HG02798 (cell line): ENCODE results near the gene RAB28.
"Not testable (repeated sequence)": the region's sequence is repeated elsewhere in the genome, so short reads cannot be mapped to it uniquely, and the experiment has no call there.

Source experiments
- ATAC-seq: cut with Tn5 transposase; IDR thresholded peaks from one replicate; pipeline ENCODE4 v1.9.1; 2021; ENCODE audit warnings: mild to moderate bottlenecking; ENCODE audit not compliant: unreplicated experiment, poor library complexity

Gene RAB28

DNA sequence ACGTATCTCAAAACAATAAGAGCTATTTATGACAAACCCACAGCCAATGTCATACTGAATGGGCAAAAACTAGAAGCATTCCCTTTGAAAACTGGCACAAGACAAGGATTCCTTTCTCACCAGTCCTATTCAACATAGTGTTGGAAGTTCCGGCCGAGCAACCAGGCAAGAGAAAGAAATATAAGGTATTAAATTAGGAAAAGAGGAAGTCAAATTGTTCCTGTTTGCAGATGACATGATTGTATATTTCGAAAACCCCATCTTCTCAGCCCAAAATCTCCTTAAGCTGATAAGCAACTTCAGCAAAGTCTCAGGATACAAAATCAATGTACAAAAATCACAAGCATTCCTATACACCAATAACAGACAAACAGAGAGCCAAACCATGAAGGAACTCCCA lies 94.2 kb downstream of the RAB28 start:
- not testable (repeated sequence) for ATAC-seq

DNA sequence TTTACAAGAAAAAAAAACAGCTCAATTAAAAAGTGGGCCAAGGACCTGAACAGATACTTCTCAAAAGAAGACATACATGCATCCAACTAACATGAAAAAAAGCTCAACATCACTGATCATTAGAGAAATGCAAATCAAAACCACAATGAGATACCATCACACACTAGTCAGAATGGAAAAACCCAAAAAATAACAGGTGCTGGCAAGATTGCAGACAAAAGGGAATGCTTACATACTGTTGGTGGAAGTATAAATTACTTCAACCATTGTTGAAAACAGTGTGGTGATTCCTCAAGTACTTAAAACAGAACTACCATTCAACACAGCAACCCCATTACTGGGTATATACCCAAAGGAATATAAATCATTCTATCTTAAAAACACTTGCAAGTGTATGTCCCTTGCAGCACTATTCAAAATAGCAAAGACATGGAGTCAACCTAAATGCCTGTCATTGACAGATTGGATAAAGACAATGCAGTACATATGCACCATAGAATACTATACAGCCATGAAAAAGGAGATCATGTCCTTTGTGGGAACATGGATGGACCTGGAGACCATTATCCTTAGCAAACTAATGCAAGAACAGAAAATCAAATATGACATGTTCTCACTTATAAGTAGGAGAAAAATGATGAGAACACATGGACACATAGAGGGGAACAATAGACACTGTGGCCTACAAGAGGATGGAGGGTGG lies 97.6 kb downstream of the RAB28 start:
- peak; percentile 86 for ATAC-seq

DNA sequence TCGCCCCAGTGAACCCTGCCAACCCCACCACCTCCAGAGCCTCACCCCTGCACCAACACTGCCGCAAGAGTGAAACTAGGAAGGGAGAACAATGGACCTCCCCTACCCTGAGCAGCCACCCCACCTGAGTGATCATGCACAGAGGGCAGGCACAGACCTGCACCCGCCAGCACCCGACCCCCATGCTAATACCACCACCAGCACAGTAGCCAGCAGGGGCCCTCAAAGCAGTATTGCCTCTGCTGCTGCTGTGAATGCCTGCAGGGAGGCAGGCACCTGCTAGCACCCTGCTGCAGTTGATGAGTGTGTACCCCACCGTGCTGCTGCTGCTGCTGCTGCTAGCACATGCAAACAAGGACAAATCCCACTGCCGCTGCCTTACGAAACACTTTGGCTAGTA lies 100.1 kb downstream of the RAB28 start:
- ATAC-seq, result no peak

DNA sequence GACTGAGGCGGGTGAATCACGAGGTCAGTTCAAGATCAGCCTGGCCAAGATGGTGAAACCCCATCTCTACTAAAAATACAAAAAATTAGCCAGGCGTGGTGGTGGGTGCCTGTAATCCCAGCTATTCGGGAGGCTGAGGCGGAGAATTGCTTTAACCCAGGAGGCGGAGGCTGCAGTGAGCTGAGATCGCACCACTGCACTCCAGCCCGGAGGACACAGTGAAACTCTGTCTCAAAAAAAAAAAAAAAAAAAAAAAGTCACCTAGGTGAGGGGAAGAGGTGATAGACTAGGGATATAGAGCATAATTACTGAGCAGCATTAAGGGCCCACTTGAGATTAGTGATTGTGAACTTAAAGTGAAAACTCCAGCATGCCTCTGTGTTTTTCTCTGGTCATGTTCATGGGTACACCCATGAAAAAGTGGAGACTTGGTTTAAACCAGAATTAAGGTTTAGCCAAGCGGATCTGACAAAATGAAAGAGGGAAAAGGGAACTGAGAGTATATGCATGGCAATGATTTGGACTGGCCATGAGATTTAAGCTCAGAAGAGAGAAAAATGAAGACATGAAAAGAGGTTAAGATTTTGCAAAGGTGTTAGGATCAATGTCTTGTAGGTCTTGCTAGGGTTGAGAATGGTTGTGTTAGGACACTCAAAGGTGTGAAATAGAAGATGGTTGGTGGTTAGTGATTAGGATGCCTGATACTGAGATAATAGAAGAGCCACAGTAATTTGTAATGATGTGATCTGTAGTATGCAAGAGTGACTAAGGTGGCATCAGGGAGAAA lies 105.0 kb downstream of the RAB28 start:
- ATAC-seq, result peak; percentile 88

DNA sequence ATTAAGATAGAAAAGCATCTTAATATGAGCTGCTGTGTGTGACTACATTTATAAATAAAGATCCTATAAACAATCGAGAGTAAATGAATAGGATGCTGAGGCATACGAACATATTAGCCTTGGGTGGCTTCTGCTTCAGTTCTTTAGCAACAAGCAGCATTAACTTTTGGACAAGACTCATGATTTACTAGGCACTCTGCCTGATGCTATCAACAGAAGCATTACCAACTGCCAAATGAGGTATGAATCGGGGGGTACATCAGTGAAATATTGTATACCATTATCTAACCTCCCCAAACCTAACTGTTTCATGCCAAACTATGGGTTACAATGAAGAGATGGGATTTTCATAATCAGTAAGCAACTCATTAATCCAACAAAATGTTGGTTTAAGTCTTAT lies 113.1 kb downstream of the RAB28 start:
- no peak for ATAC-seq

DNA sequence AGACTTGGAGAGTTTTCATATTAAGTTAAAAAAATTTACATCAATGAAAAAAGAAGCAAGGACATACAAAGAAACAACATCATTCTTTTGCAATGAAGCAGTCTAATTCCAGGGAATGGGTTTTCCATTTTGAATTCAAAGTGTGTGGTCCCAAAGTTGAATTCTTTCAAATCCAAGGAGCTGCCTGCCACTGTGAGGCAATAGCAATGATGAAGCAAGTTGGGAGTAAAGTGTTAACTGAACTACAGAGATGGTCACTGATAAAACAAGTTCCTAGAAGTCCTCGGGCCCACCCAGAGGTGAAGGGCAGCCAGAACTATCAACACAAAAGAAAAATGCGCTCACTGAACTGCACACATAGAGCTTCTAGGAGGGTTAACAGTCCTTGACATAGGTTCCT lies 115.9 kb downstream of the RAB28 start:
- no peak for ATAC-seq

DNA sequence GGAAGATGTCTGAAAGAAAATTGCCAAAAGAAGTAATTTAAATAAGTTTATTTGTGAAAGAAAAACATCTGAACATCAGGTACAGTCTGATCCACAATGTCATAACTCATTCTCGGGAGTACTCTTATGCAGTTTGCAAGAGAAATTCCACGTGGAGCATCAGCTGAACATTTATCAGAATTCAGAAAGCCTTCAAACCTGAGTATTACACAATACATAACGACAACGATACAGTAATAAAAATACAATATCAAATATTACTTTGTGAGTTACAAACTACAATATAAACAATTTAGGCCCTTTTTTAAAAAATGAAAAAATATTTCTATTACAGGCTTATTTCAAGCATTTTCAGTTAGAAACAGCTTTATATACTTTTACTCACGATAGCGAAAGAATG lies 116.4 kb downstream of the RAB28 start:
- no peak for ATAC-seq

DNA sequence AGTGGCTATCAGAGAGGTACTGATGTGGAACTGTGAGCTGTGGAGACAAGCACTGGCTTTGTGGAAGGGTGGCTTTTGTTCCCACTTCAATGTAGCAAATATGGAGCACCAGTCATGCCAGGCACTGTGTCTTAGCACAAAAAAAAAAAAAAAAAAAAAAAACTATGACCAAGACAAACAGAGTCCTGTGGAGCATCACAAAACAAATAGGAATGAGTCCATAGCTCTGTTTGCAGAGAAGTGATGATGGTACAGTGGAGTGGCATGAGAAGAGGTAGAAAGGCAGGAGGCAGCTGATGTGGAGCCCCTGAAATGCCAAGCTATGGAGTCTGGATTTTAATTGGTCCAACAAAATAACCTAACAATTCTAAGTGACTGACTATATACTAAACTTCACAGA lies 116.9 kb downstream of the RAB28 start:
- ATAC-seq, result no peak

DNA sequence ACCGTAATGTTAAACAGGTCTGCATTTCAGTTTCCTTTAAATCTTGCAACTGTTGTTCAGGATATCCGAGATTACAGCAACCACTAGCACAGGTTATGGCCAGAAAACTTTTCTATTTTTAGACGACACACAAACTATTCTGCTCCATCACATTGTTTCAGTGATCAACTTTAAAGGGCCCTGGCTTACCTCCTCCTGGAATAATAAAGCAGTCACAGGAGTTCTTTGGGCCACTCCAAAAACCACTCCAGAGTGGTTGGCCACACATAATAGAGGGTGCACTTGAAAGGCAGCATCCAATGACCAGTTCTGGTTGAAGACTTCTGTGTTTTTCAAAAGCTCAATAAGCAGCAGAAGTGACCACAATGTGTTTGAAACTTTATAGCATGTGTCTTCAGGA lies 118.9 kb downstream of the RAB28 start:
- ATAC-seq, result no peak

DNA sequence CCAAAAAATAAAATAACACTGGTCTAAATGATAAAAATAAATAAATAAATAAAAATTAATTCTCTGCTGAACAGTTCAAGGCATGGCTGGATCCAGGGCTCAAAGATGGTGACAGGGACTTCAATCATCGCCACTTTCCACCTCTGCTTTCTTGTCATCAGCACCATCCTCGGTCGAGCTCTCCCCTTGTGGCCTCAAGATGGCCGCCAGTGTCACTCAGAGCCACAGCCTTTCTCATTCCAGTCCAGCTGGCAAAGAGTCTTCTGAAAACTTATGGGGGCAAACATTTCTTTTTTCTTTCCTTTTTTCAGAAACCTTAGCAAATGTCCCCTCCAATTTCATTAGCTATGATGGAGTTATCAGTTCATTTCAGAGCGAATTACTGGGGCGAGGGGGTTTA lies 119.5 kb downstream of the RAB28 start:
- ATAC-seq, result no peak

DNA sequence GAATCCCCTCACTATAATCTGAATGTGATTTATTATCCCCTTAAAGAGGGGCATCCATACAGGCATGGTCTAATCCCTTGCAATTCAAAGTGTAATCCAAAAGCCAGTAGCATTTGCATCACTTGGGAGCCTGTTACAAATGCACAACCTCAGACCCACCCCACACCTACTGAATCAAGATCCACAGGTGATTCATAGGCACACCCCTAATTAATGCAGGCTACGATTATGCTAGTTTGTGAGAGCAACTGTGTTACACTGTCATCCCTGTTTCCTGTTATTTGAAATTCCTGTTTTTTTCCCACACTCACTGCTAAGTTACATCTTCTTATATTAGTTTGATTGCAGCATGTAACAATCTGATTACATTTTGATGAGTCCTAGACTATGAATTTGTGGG lies 120.0 kb downstream of the RAB28 start:
- no peak for ATAC-seq

DNA sequence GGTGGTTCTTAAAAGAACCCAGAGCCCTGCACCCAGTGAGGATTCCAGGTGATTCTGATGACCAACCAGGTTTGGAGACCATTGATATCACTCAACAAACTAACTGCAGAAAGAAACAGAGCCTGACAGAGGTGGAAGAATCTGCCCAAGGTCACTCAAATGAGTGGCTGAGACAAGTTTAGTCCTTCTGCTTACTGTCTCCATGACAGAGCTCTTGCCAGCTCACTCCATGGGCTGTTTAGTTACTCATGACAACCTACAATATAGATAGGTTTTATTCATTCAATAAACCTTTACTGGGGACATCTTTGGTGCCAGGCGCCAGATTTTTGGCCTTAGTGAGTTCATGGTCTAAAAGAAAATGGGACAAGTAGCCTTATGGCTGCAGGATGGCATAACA lies 124.3 kb downstream of the RAB28 start:
- no peak for ATAC-seq

DNA sequence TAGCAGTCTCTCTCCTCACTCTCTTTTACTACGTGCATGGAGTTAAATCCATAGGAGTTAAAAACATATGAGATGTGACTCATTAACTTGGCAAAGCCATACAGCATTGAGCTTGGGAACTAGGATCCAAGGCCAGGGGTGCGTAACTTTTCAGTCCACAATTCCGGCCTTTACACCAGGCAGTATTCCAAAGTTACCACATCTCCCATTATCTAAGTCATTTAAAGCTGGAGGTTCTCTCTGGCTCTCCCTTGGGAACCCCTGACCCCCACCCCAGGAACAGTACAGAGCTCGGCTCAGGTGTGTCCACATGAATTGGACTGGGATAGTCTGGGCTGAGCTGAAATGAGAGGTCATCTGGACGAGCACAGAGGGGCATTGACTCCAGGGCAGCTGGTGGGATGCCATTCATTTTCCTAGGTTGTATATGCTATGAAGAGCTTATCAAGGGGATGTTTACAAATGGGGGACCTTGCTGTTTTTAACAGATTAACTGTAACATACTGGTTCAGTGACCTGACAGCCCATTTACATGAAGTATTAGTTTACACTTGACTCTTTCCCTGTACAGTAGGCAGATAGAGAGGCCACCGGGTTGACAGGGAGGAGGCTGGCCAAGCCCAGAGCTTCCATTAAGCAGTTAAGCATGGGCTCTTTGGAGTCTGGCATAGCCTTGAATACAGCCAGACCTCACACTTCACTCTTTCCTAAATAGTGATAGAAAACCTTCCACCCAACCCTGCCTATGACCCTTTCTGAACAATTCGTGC lies 128.8 kb downstream of the RAB28 start:
- ATAC-seq, result no peak

DNA sequence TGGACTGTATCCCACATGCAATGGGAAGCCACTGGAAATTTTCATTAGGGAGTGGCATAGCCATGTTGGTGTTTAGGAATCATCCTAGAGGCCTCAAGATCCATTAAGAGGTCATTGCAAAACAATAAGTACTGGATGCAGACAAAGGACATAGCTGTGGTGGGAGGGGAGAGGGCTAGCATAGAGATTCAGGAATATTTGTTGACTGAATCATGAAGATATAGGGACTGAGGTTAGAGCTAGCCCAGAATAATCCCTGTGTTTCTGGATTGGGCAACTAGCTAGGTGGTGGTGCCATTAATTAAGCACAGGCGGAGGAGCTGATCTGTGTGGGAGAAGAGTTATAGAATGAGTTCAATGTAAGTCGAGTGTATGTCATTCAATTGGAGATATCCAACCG lies 135.0 kb downstream of the RAB28 start:
- no peak for ATAC-seq

DNA sequence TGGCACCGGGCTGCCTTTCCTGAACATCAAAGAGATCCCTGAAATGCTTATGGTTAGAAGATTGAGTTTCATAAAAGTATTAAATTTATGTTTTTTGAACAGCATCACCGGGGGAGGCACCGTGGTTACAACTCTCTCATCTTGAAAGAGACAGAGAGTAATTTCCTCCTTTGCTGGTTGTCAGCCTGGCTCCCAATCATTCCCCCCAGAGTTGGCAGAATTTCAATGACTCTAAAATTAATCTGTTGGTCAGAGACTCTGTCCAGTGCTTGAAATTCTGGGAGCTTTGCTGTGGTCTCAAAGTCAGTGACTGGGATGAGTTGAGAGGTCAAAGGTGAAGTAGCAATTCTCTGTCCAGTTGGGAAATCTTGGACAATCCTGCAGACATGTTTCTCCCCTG lies 135.9 kb downstream of the RAB28 start:
- ATAC-seq, result no peak

DNA sequence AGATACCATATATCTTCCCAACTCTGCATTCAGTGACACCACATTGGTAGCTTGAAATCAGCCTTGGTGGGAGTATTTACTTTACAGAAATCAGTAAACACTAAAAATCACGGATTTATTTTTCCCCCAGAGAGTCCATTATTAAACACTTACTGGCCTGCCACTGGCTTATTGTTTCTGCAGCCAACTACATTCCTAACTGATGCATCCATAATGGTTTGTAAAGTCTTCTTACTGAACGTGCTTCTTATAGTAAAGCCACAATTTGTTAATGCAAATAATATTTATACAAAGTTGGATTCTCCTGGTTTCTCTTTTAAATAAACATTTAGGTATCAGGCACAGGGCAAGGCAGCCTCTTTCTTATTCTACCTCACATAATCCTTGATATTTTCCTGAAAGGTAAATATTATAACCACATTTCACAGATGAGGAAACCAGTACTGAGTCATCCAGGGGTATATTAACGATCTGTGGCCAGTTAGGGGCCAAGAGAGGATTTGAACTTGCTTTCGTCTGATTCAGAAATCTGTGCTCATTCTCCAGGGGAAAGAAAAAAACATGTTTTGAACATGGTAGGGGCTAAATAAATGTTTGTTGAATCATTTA lies 136.5 kb downstream of the RAB28 start:
- ATAC-seq, result no peak

DNA sequence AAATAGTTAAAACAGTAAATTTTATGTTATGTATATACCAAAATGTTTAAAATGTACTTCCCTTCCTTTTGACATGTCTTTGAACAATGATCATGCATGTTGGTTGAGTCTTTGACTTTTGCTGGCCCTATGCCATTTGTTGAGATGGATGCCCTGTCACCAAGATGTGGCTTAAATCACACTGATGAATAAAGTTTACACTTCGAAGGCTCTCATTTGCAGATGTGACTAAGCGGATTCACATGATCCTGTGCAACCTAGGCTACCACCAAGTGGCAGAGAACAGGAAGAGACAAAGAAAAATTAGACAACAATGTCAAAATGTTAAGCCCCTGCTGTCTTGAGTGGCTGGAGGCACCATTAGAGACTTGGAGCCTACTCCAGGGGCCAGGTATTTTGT lies 139.9 kb downstream of the RAB28 start:
- ATAC-seq, result no peak

DNA sequence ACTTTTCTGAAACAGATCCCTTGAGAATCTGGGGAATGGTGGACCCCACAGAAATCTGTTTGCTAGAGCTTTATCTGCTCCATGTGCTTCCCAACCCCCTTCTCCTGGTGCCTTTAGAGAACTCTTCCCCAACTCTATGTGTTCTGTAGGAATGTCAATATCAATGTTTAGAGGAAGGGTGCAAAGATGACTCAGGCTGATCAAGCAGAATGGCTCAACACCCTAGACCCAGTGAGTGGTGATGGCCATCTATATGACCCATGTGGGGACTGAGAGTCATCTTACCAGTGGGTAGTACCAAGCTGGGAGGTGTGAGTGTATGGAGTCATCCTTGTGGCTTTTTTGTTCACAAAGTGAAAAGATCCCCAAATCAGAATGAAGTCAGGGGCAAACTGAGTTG lies 143.5 kb downstream of the RAB28 start:
- ATAC-seq, result no peak

DNA sequence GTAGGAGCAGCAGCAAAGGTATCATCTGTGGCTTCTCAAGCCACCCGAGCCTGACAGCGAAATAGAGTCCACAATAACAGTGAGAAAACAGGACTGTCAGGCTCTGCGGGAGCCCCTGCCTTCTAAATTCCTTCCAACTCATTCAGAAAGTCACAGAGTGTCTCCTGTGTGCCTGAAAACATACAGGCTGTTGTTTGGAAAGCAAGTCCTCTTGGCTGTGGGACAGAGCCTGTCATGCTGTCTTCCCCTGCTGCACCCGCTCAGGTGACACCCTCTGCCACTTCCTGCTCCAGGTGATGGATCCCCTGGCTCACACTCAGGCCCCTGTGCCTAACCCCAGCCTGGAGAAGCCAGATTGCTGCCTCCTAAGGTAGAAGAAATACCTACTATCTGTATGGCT lies 152.3 kb downstream of the RAB28 start:
- no peak for ATAC-seq

DNA sequence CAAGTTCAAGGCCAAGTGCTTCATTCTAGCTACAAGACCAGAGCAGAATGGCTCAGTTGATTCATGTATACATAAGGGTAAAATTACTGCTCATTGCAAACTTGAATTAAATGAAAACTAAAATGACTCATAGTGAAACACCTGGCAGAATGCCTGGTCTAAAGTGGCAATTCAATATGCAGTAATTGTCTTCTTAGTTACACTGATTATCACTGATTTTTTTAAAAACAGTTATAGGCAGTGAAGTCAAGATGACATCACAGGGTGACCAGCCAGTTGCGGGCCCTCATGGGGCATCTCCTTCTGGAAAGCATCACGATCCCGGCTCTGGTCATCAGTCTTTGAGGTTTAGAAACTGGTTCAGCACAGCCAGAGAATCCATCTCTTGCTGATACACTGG lies 154.2 kb downstream of the RAB28 start:
- ATAC-seq, result no peak

DNA sequence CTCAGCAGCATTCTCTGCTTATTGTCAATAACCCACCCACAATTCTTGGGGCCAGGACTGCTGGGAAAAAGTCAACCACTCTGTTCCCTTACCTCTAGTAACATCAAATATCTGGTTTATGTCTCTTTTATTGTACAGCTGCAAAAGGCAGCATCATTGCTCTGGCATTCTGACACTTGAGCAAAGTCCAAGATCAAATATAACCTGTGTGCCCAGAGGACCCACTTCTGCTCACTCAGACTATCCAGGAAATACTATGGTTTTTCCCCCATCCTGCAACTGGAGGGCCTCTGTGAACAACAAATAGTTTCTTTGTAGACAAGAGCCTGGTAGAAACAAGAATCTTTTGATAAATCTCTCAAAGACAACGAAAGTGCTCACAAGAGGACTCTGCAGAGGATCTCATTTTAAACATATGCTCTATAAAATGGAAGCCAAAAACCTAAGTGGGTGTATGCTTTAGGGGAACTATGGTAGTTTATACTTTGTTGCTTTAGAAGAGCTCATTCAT lies 154.7 kb downstream of the RAB28 start:
- ATAC-seq, result no peak
